ENCODE data around the gene VAPA.

DNA sequence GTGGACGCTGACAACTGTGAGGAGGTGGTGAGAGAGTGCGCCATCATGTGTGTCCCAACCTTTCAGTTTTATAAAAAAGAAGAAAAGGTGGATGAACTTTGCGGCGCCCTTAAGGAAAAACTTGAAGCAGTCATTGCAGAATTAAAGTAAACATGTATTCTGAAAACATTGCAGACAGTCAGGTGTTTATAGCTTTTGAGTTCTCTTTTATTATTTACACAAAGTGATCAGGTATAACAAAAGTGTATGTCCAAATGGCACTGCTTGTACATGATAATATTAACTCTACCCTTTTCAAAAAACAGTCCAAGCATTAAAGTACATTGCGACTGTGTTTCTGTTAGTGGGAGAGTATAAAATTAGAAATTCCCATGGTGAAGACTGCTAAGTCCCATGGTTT, 25.8 kb upstream of the VAPA start:
- TF ChIP-seq EZH2 (IDR thresholded peaks at IDR 0.05; ENCODE audit: borderline replicate concordance, insufficient read depth, low read depth, low read length, poor library complexity, severe bottlenecking) (no peak), CTCF (IDR thresholded peaks at IDR 0.05) (no peak)

Measured in B cell (primary cell).